ENCODE data around the gene HAPLN2. TPM values are rescaled to one million over a fixed set of nuclear protein-coding genes. Genes with fewer than 3 reads are reported as not detected.

The HAPLN2 gene
- total and polyA plus RNA-seq, 2 of the 8 experiments (the other 6 are each of a cell fraction or from before 2014, with no cell fraction given): 0.19 to 0.51 TPM

DNA sequence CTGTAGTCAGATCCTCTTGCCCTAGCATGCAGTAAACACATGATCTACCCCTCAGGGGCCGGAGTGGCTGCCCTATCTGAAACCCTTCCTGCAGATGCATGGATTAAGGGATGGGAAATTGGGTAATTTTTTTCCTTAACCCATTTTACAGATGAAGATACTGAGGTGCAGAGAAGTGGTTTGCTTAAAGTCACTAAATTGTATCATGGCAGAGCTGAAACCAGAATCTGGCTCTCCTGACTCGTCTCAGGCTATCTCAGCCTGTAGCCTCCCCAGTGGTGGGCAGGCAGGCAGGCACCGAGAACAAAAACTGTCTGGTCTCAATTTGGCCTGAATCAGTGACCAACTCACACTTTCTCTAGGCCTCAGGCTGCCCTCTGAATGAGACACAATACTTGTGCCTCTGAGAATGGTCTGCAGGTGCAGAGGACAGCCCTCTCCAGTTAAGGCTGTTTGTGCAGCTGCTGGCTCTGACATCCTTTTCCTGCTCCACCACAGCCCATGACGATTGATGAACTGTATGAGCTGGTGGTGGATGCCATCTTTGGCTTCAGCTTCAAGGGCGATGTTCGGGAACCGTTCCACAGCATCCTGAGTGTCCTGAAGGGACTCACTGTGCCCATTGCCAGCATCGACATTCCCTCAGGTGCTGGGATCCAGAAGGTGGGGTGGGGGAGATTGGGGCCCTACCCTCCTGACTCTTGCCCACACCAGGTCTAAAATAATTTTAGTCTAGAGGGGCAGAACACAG, 26.1 kb upstream of the HAPLN2 start (continued):
- TF ChIP-seq, protein P1, sequence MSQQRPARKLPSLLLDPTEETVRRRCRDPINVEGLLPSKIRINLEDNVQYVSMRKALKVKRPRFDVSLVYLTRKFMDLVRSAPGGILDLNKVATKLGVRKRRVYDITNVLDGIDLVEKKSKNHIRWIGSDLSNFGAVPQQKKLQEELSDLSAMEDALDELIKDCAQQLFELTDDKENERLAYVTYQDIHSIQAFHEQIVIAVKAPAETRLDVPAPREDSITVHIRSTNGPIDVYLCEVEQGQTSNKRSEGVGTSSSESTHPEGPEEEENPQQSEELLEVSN (IDR thresholded peaks at IDR 0.05): no peak
- TF ChIP-seq BACH1 (IDR thresholded peaks at IDR 0.05; ENCODE audit: low read length) (no peak), RXRA (IDR thresholded peaks at IDR 0.05; ENCODE audit: insufficient read depth, low read depth, low read length) (no peak), SIRT6 (IDR thresholded peaks at IDR 0.05; ENCODE audit: low read length) (no peak)

Measured in H1 (cell line).